Calu3 (cell line): ENCODE data around the gene KCNIP3. TPM values are rescaled to one million over a fixed set of nuclear protein-coding genes. Genes with fewer than 3 reads are reported as not detected.

Source experiments
- BruUV-seq: library from RNA; stranded (reverse); fragments of 400-500 nt; replicated peaks from 2 replicates; lab custom pipeline; 2021; lab: Mats Ljungman, UMichigan
- CTCF ChIA-PET: fragments of 300-600 bp; sonication (Branson Sonifier 250); formaldehyde crosslinking; loops from one replicate; lab custom pipeline; 2022; ENCODE audit warnings: antibody characterized with exemption; lab: Charles Lee
- DNase-seq: peaks from one replicate; pipeline ENCODE4 v3.0.0; 2022
- H3K27ac Mint-ChIP-seq: one replicate; pipeline ENCODE4 v1.8.0; 2022; ENCODE audit warnings: mixed read lengths; ENCODE audit not compliant: unreplicated experiment
- H3K27me3 Mint-ChIP-seq: one replicate; pipeline ENCODE4 v1.8.0; 2022; ENCODE audit warnings: mixed read lengths; ENCODE audit not compliant: unreplicated experiment
- H3K36me3 Mint-ChIP-seq: one replicate; pipeline ENCODE4 v1.8.0; 2022; ENCODE audit warnings: mild to moderate bottlenecking, moderate library complexity, mixed read lengths; ENCODE audit not compliant: insufficient read depth, unreplicated experiment
- H3K4me1 Mint-ChIP-seq: one replicate; pipeline ENCODE4 v1.8.0; 2022; ENCODE audit warnings: mild to moderate bottlenecking, low read depth, mixed read lengths; ENCODE audit not compliant: unreplicated experiment
- H3K4me3 Mint-ChIP-seq: one replicate; pipeline ENCODE4 v1.8.0; 2022; ENCODE audit warnings: mild to moderate bottlenecking, low read depth, moderate library complexity, mixed read lengths; ENCODE audit not compliant: unreplicated experiment
- H3K9me3 Mint-ChIP-seq: one replicate; pipeline ENCODE4 v1.8.0; 2022; ENCODE audit warnings: low read depth, mixed read lengths; ENCODE audit not compliant: unreplicated experiment
- CTCF ChIP-seq: fragments of 200-600 bp; IDR thresholded peaks from one replicate; pipeline ENCODE4 v1.8.0; 2022; ENCODE audit warnings: antibody characterized with exemption; ENCODE audit not compliant: unreplicated experiment
- intact Hi-C: fragments of 100-400 bp; cut with micrococcal nuclease; formaldehyde crosslinking; loops from one replicate; pipeline ENCODE4 v1.10.0; 2022; ENCODE audit not compliant: unreplicated experiment
- total RNA-seq: library from RNA; stranded (reverse); gene quantifications from 2 replicates; pipeline ENCODE4 v1.2.3, GENCODE V29; 2022

KCNIP3 gene
- total RNA-seq, 1 experiment from 2014 or later: 1.1 TPM

GRCh38 chr2:95306336-95306895 lies 9.3 kb downstream of the KCNIP3 start:
- Mint-ChIP-seq H3K9me3 (no peaks in the 10 kb centered on the region), H3K36me3 (no peaks in the 10 kb centered on the region), H3K4me3 (no peak overlapping the region), H3K27me3 (peaks cover 32% of the 10 kb centered on the region), H3K4me1 (peaks cover 22% of the 10 kb centered on the region), H3K27ac (no peak overlapping the region)
- intact Hi-C loops: no loop called here
- no peak for DNase-seq
- CTCF ChIA-PET: no interaction called here
- no peak for TF ChIP-seq CTCF
- BruUV-seq: no TSS peak

GRCh38 chr2:95307036-95307435 lies 9.9 kb downstream of the KCNIP3 start:
- CTCF ChIA-PET: no interaction called here
- no peak for TF ChIP-seq CTCF
- intact Hi-C loops: no loop called here

GRCh38 chr2:95307878-95308277 lies 10.7 kb downstream of the KCNIP3 start:
- no peak overlapping the region for H3K4me3 Mint-ChIP-seq
- no peak overlapping the region for H3K27ac Mint-ChIP-seq
- H3K9me3 Mint-ChIP-seq: no peaks in the 10 kb centered on the region
- CTCF ChIA-PET: no interaction called here
- no TSS peak for BruUV-seq
- intact Hi-C loops: no loop called here
- peaks cover 35% of the 10 kb centered on the region for H3K27me3 Mint-ChIP-seq
- H3K36me3 Mint-ChIP-seq: no peaks in the 10 kb centered on the region
- TF ChIP-seq CTCF: no peak
- no peak for DNase-seq
- peaks cover 25% of the 10 kb centered on the region for H3K4me1 Mint-ChIP-seq

More at GRCh38 chr2:95307036-95307435, 9.9 kb downstream of the KCNIP3 start:
- Mint-ChIP-seq H3K27me3 (peaks cover 35% of the 10 kb centered on the region), H3K27ac (no peak overlapping the region), H3K9me3 (no peaks in the 10 kb centered on the region), H3K36me3 (no peaks in the 10 kb centered on the region), H3K4me3 (no peak overlapping the region), H3K4me1 (peaks cover 23% of the 10 kb centered on the region)
- DNase-seq: no peak
- BruUV-seq: no TSS peak

GRCh38 chr2:95308426-95308990 lies 11.4 kb downstream of the KCNIP3 start:
- H3K4me1 Mint-ChIP-seq: peaks cover 32% of the 10 kb centered on the region
- no peaks in the 10 kb centered on the region for H3K9me3 Mint-ChIP-seq
- H3K27me3 Mint-ChIP-seq: peaks cover 35% of the 10 kb centered on the region
- CTCF ChIA-PET: no interaction called here
- no peak for DNase-seq
- BruUV-seq: no TSS peak
- intact Hi-C loops: no loop called here
- no peak overlapping the region for H3K27ac Mint-ChIP-seq
- no peak for TF ChIP-seq CTCF
- H3K36me3 Mint-ChIP-seq: no peaks in the 10 kb centered on the region
- no peak overlapping the region for H3K4me3 Mint-ChIP-seq
